ENCODE results near the gene HADH. TPM values are rescaled to one million over a fixed set of nuclear protein-coding genes. Genes with fewer than 3 reads are reported as not detected.

Gene HADH
- total RNA-seq, 1 donor from 2014 or later, result 34.3 TPM

DNA sequence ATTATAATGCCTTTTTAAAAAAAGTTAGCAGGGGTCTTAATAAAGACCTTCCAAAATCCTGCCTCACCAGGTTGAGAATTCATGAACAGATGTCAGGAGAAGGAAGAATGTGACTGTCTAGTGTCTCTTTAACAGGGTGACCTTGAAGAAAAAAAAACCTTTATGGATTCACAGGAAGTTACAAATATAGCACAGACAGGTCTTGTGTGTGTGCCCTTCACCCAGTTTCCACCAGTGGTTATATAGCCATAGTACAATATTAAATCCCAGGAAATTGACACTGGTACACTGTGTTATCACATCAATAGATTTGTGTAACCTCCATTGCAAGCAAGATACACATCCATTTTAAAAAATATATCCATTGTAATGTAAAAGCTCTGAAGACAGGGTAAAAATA is 43.7 kb downstream of the HADH start:
- H3K4me1 ChIP-seq, result no peaks in the 10 kb centered on the region
- peaks cover 58 to 79% of the 10 kb centered on the region in 2 donors for H3K36me3 ChIP-seq
- no peak overlapping the region for H3K27ac ChIP-seq
- intact Hi-C loops (cut with DNase I), result no loop called here
- H3K4me3 ChIP-seq, result no peak overlapping the region
- TF ChIP-seq, protein P1, sequence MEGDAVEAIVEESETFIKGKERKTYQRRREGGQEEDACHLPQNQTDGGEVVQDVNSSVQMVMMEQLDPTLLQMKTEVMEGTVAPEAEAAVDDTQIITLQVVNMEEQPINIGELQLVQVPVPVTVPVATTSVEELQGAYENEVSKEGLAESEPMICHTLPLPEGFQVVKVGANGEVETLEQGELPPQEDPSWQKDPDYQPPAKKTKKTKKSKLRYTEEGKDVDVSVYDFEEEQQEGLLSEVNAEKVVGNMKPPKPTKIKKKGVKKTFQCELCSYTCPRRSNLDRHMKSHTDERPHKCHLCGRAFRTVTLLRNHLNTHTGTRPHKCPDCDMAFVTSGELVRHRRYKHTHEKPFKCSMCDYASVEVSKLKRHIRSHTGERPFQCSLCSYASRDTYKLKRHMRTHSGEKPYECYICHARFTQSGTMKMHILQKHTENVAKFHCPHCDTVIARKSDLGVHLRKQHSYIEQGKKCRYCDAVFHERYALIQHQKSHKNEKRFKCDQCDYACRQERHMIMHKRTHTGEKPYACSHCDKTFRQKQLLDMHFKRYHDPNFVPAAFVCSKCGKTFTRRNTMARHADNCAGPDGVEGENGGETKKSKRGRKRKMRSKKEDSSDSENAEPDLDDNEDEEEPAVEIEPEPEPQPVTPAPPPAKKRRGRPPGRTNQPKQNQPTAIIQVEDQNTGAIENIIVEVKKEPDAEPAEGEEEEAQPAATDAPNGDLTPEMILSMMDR (IDR thresholded peaks at IDR 0.05), result no peak
- H3K27me3 ChIP-seq, result no peaks in the 10 kb centered on the region
- DNase-seq (ENCODE audit: low spot score in 2 of 2), result no peak
- no peaks in the 10 kb centered on the region for H3K9me3 ChIP-seq

DNA sequence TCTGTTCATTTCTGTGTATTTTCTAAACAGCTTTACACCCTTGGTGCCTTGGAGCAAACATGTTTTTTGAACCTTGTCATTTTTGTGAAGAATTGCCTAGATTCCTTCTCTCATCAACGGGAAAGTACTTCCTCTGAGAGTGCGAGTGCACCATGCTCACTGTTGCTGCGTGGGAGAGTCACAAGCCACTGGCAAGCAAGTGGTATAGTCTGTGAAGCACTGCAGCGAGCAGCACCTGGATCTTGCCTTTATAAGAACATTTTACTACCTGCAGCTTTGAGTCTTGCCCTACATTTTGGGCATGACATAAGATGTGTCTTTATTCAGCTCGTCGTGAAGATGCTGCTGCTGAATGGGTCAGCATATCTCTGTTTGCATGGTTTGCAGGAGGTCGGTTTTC is 44.9 kb downstream of the HADH start:
- Histone ChIP-seq H3K9me3 (no peaks in the 10 kb centered on the region), H3K27ac (no peak overlapping the region), H3K4me3 (no peak overlapping the region), H3K27me3 (no peaks in the 10 kb centered on the region), H3K36me3 (peaks cover 50 to 67% of the 10 kb centered on the region in 2 donors), H3K4me1 (no peaks in the 10 kb centered on the region)
- TF ChIP-seq, protein P1 (IDR thresholded peaks at IDR 0.05), result no peak
- intact Hi-C loops (cut with DNase I), result no loop called here
- DNase-seq (ENCODE audit: low spot score in 2 of 2), result no peak

DNA sequence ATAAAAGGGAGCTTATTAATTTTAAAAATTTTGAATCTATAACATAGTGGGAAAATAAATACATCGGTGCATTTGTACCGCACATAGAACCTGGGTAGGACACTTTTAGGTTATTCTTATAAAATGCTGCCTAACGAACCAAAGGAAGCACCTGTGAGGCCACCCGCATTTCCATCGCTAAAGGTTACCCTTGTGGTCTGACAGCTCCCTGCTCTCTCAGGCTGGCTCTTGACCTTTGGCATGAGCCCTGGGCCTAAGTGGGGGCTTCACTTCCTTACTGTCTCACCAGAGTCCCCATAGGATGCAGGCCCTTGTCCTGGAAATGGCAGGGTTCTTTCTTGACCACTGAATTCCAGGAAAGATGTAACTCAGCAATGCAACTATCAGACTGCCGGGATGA is 46.0 kb downstream of the HADH start:
- Histone ChIP-seq H3K36me3 (peaks cover 39 to 56% of the 10 kb centered on the region in 2 donors), H3K27ac (no peak overlapping the region), H3K9me3 (no peaks in the 10 kb centered on the region), H3K4me3 (no peak overlapping the region), H3K27me3 (no peaks in the 10 kb centered on the region), H3K4me1 (no peaks in the 10 kb centered on the region)
- TF ChIP-seq, protein P1 (IDR thresholded peaks at IDR 0.05), result no peak
- intact Hi-C loops (cut with DNase I), result no loop called here
- DNase-seq (ENCODE audit: low spot score in 2 of 2), result no peak

DNA sequence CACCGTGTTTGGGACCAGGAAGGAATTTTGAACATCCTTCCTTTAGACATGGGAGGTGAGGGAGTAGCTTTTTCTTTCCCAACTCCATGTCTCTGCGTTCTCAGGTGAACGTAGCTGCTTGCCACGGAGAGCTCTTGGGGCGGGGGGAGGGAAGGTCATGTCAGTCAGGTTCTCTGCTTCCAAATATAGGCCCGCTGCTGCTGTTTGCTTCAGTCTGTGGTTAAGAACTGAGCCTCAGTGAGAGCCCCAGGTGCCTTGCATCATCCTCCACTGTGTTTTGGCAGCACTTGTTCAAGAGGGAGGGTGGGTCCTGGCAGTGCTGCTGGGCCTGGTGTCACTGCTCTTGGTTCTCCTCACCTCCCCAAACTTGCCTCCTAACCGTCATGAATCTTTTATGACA is 46.5 kb downstream of the HADH start:
- H3K36me3 ChIP-seq, result peaks cover 35 to 52% of the 10 kb centered on the region in 2 donors
- no peak overlapping the region for H3K4me3 ChIP-seq
- intact Hi-C loops (cut with DNase I), result no loop called here

DNA sequence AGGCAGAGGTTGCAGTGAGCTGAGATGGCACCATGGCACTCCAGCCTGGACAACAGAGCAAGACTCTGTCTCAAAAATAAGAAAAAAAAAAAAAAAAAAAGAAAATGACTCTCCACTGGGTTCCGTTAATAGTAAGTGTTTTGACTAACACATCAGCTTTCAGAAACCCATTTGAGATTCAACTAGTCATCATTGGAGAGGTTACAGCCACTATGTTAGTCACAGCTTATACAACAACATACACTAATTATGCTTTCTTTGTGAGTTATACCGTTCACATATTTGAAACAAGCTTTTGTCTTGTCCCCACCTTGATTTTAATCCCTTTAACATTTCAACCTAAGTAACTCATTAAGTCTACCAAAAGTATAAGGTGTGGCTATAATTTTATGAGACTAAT is 48.2 kb downstream of the HADH start:
- Histone ChIP-seq H3K4me3 (no peak overlapping the region), H3K9me3 (no peaks in the 10 kb centered on the region), H3K4me1 (no peaks in the 10 kb centered on the region), H3K36me3 (peaks cover 28 to 38% of the 10 kb centered on the region in 2 donors), H3K27me3 (no peaks in the 10 kb centered on the region), H3K27ac (no peak overlapping the region)
- DNase-seq (ENCODE audit: low spot score in 2 of 2), result no peak
- TF ChIP-seq, protein P1 (IDR thresholded peaks at IDR 0.05), result no peak
- intact Hi-C loops (cut with DNase I), result no loop called here

More for the DNA sequence above, 46.5 kb downstream of the HADH start:
- TF ChIP-seq, protein P1 (IDR thresholded peaks at IDR 0.05), result no peak
- Histone ChIP-seq H3K4me1 (no peaks in the 10 kb centered on the region), H3K9me3 (no peaks in the 10 kb centered on the region), H3K27me3 (no peaks in the 10 kb centered on the region), H3K27ac (no peak overlapping the region)
- DNase-seq (ENCODE audit: low spot score in 2 of 2), result no peak

DNA sequence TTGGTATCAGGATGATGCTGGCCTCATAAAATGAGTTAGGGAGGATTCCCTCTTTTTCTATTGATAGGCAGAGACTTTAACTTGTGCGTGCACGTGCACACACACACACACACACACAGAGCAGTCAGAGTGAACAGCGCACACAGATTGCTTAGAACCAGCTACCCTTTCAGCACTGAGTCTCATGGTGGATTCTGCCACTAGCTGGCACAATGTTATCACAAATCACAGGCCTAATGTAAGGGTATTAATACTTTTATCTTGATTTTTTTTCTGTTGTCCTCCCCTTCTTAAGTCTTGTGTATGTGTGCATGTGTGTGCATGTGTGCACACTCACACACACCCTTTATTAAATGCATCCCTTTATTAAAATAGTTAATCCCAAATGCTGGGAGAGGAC is 53.2 kb downstream of the HADH start:
- TF ChIP-seq, protein P1 (IDR thresholded peaks at IDR 0.05), result no peak
- intact Hi-C loops (cut with DNase I), result no loop called here

More for the DNA sequence above, 53.2 kb downstream of the HADH start:
- no peak overlapping the region for H3K4me3 ChIP-seq
- H3K4me1 ChIP-seq, result peaks cover 0 to 7% of the 10 kb centered on the region in 2 donors
- no peak for DNase-seq (ENCODE audit: low spot score in 2 of 2)
- H3K9me3 ChIP-seq, result no peaks in the 10 kb centered on the region
- no peaks in the 10 kb centered on the region for H3K27me3 ChIP-seq
- no peak overlapping the region for H3K27ac ChIP-seq
- H3K36me3 ChIP-seq, result no peaks in the 10 kb centered on the region

Data from ascending aorta (tissue), 2 donors.